ENCODE measurements around the gene RUNX2. TPM values are rescaled to one million over a fixed set of nuclear protein-coding genes. Genes with fewer than 3 reads are reported as not detected.

The RUNX2 gene
- total and polyA plus RNA-seq, 2 of the 8 experiments (the other 6 are each of a cell fraction or from before 2014, with no cell fraction given): 0.26 to 1.2 TPM

- Histone ChIP-seq H3K23ac (ENCODE audit: insufficient read length) (no peak overlapping the region), H3K36me3 (ENCODE audit: control insufficient read depth in 2 of 4, insufficient read depth in 4 of 4, low read length in 3 of 4) (no peaks in the 10 kb centered on the region), H2BK12ac (ENCODE audit: low read depth, low read length) (no peak overlapping the region), H4K5ac (ENCODE audit: insufficient read length, low read depth, low read length) (no peak overlapping the region), H3K4me3 (ENCODE audit: extremely low read depth in 1 of 4, insufficient read depth in 2 of 4, low read depth in 3 of 4, low read length in 4 of 4) (no peak overlapping the region), H2AFZ (ENCODE audit: low read length) (no peak overlapping the region), H3K27me3 (replicated peaks in 1 of 4; ENCODE audit: control insufficient read depth in 3 of 4, extremely low read depth in 1 of 4, insufficient read depth in 3 of 4, low read length in 3 of 4) (no peaks in the 10 kb centered on the region), H3K23me2 (ENCODE audit: low read depth, low read length) (no peaks in the 10 kb centered on the region; the same call in 1 of the 2 replicates), H3K79me2 (ENCODE audit: control insufficient read depth in 1 of 2, insufficient read depth in 2 of 2, low read length in 2 of 2) (no peaks in the 10 kb centered on the region), H3K27ac (ENCODE audit: low read depth, low read length) (no peak overlapping the region), H2AK5ac (ENCODE audit: low read depth, low read length) (no peak overlapping the region), H4K20me1 (replicated peaks in 1 of 2; ENCODE audit: control insufficient read depth in 1 of 2, insufficient read depth in 2 of 2, low read length in 2 of 2) (no peaks in the 10 kb centered on the region), H4K8ac (ENCODE audit: extremely low read depth, insufficient read depth, low read length) (no peak overlapping the region), H4K91ac (replicated peaks; ENCODE audit: insufficient read length, low read length) (no peak overlapping the region), H3K9me3 (ENCODE audit: insufficient read depth in 2 of 2, low read depth in 1 of 2, low read length in 1 of 2) (no peaks in the 10 kb centered on the region), H3K14ac (ENCODE audit: insufficient read length) (no peak overlapping the region), H3K4ac (replicated peaks; ENCODE audit: insufficient read length, low read depth, low read length) (no peak overlapping the region), H2BK15ac (ENCODE audit: low read length) (no peak overlapping the region), H2BK5ac (ENCODE audit: low read depth, low read length) (no peak overlapping the region), H2BK120ac (replicated peaks; ENCODE audit: low read depth, low read length) (no peak overlapping the region), H3K56ac (replicated peaks; ENCODE audit: insufficient read length, low read depth, low read length) (no peak overlapping the region), H3K9ac (replicated peaks in 1 of 4; ENCODE audit: extremely low read depth in 1 of 4, low read depth in 3 of 4, low read length in 3 of 4) (no peak overlapping the region), H3K79me1 (ENCODE audit: low read depth, low read length) (no peaks in the 10 kb centered on the region), H3K4me2 (ENCODE audit: insufficient read depth in 1 of 2, low read depth in 2 of 2, low read length in 2 of 2) (no peak overlapping the region), H3K4me1 (replicated peaks in 1 of 4; ENCODE audit: control insufficient read depth in 3 of 4, insufficient read depth in 4 of 4, low read length in 3 of 4) (no peaks in the 10 kb centered on the region; a peak in 2 of 7 replicates), H2BK20ac (ENCODE audit: low read length) (no peak overlapping the region), H3K18ac (ENCODE audit: extremely low read depth, low read length) (no peak overlapping the region)
- FAIRE-seq: no peak
- no peak for DNase-seq (ENCODE audit: low read depth in 1 of 2, low spot score in 2 of 2)
- CTCF ChIA-PET (ENCODE audit: partially characterized antibody): interaction anchor here (1.5 kb wide), 1 partner anchor 28 kb away, joined by 5 read pairs; no protein-coding TSS in a partner anchor
- 90% methylated on average over 13 of the region's 13 CpGs; no CpG with 5 or more reads in 1 of the 2 experiments for WGBS, 2 experiments (ENCODE audit: extremely low coverage in 1 of 2, insufficient coverage in 1 of 2, insufficient read length in 1 of 2, insufficient replicate concordance in 2 of 2, low coverage in 1 of 2, low lambda C conversion rate in 2 of 2, missing lambda C conversion rate in 1 of 2)
- POLR2A ChIA-PET (ENCODE audit: partially characterized antibody): no interaction called here
- TF ChIP-seq SIRT6 (IDR thresholded peaks at IDR 0.05; ENCODE audit: low read length) (no peak), TAF7 (optimal IDR thresholded peaks at IDR 0.05; ENCODE audit: borderline replicate concordance, low read depth, low read length) (no peak), SIN3A (conservative IDR thresholded peaks at IDR 0.05 in 1 of 2, IDR thresholded peaks at IDR 0.05 in 1 of 2; ENCODE audit: low read depth in 1 of 2, low read length in 2 of 2) (no peak), BCL11A (IDR thresholded peaks at IDR 0.05; ENCODE audit: low read depth in 2 of 2, low read length in 2 of 2) (no peak), RXRA (IDR thresholded peaks at IDR 0.05; ENCODE audit: insufficient read depth, low read depth, low read length) (no peak), POU5F1 (IDR thresholded peaks at IDR 0.05; ENCODE audit: low read depth, low read length) (no peak), CTCF (IDR thresholded peaks at IDR 0.05; ENCODE audit: control extremely low read depth in 1 of 3, insufficient read depth in 1 of 3, low read depth in 1 of 3, low read length in 3 of 3) (no peak), PHF8 (conservative IDR thresholded peaks at IDR 0.05; ENCODE audit: low read depth, low read length) (no peak), CHD2 (IDR thresholded peaks at IDR 0.05; ENCODE audit: low read length) (no peak)
Observed at GRCh38 chr6:45473121-45473993, 145.2 kb downstream of the RUNX2 start.

All from H1 (cell line).